ENCODE results near the gene SYT15.

GRCh38 chr10:46549171-46550075 lies 29.5 kb upstream of the SYT15 start:
- TF ChIP-seq CTCF (IDR thresholded peaks at IDR 0.05) (no peak), POLR2A (IDR thresholded peaks at IDR 0.05) (no peak)
